ENCODE results near the gene ROMO1.
"Not testable (repeated sequence)": the region's sequence is repeated elsewhere in the genome, so short reads cannot be mapped to it uniquely, and the experiment has no call there.

ROMO1 gene

DNA sequence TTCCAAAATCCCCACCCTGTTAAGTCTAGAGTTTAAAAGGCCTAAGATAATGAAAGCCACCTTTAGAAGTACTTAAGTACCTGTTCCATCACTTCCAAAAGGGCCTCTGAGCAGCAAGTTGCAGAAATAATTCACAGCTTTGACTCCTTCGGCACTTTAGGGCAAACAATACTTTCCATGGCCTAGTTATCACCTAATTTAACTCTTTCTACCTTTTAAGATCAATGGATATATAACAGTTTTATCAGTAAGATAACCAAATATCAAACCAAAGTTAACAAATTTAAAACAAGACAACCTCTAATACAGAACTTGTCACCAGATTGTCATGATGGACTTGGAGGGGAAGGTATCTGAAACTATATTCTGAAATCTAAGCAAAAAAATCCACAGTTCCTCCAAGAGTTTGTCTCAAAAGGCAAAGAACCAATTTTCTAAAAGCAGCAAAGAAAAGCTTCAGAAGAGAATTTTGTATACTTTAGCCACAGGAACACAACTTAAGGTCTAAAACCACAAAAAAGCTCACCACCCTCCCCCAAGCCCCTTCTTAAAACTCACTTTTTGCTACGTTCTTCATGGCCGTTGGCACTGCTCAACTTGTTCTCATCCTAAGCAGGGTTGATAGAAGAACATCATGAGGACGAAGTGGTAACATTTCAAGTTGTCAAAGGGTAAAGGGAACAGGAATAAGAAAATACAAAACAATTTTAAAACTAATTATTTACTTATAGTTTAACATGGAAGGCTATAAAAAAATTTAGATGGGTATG lies 39.4 kb downstream of the ROMO1 start:
- TF ChIP-seq ZNF274 (IDR thresholded peaks at IDR 0.05; ENCODE audit: low read depth, low read length) = no peak
- H3K4me3 ChIP-seq (ENCODE audit: low read length) = peak overlapping the region; percentile 38; the same call in 1 of the 2 replicates

DNA sequence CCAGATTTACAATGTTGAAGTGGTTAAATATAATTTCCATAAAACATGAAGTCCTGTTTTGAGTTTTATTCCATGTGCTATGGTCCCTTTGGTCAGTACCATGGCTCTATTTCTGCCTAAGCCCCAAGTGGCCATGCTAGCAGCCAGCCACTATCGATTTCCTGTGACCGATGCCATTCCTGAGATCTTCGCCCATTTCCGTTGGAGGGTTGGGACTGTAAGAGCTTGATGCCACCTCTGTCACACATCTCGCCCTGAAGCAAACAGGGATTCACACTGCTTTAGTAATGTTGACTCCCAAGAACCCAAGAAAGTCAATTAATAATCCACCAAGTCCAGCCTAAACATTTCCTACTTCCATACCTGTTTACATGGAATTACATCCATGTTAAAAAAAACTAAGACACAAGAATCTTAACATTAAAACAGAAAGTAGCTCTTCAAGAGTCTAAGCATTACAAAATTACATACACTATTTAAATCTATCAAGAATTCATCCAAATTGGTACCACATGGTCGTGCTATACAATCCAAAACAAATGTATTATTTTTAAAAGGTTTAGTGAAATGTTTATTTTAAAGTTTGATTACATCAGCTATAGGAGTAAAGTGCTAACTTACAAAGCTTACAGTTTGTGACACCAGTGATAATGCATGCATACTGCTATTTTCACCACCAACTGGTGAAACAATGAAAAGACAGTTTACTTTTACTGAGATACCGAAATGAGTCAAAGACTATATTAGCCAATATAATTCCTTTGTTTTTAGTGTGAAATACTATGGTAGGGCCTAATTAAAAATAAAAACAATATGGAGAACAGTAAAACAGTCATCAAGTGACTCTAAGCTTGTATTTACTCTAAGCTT lies 40.3 kb downstream of the ROMO1 start:
- peak overlapping the region; percentile 90 for H3K4me3 ChIP-seq (ENCODE audit: low read length)
- TF ChIP-seq ZNF274 (IDR thresholded peaks at IDR 0.05; ENCODE audit: low read depth, low read length) = no peak

DNA sequence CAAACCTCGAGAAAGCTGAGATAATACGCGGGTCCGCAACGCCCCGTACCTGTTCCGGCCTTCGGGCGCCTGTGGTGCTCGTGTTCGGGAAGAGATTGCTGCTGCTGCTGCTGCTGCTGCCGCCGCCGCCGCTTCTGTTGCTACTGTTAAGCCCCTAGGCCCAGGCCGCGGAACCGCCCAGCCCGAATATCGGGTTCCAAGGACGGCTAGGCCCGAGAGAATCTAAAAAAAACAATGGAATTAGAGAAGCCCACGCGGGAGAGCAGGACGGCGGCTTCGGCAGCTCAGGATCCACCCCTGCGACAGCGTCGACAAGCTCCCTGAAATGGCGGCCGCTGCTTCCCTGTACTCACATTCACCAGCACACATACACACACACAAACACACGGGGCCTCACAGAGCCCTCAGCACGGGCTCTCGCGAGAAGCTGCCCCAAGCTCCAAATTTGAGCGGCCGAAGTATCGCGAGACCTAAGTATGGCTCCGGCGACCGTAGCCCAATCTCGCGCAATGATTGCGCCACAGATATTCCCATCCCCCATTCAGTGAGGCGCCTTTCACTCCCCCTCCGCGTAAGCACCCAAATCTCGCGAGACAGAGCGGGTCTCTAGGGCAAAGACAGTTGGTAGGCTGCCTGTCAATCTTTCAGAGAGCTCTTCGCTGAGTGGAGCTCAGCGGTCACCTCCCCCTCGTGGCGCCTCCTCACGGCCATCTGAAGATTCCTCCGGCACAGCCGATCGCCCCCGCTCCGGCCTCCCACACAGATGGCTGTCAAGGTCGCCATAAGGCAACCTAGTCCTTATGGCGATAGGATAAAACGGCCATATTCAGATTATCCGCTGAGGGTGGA lies 42.9 kb downstream of the ROMO1 start, which contains the start of gene RBM39:
TSS of gene RBM39 (minus strand) at position 369 of the 849 bp plus-strand sequence. CDS start 1,386 bp downstream, outside the sequence.
- TF ChIP-seq ZNF274 (IDR thresholded peaks at IDR 0.05; ENCODE audit: low read depth, low read length) = no peak
- H3K4me3 ChIP-seq (ENCODE audit: low read length) = peak within 1 kb of the TSS; percentile 98

DNA sequence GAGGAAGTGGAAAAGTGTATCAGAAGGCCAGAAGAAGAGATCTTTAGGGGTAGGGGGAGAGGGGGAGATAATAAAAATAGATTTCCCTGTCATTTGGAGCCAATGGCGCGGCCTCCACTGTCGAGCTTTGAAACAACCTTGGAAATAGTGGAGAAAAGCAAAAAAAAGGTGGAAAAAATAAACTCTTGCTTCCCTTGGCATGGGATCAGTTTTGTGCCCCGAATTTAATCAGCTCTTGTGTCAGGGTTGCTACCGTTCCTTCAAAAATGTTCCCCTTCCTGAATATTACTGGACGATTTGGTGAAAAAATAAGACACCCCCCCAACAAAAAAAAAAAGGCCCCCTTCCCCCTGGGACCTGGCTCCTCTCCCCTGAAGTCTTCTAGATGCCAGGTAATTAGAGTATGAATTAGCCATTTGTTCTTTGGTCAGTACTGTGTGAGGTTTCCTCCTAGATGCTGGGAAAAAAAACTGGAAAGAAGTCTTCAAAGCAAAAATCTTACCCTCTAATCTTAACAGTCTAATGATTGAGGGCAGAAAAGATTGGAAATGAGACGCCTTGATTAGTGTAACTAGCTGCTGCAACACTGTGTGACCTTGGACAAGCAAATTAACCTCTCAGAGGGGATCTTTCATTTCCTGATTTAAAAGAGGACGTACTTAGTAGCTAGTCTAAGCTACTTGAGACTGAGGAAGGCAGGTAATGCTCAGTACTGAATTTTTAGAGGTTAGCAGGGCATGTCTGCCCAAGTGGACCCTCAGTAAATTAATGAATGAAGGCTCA lies 43.7 kb downstream of the ROMO1 start:
- no peak for TF ChIP-seq ZNF274 (IDR thresholded peaks at IDR 0.05; ENCODE audit: low read depth, low read length)
- H3K4me3 ChIP-seq (ENCODE audit: low read length) = peak overlapping the region; percentile 98

DNA sequence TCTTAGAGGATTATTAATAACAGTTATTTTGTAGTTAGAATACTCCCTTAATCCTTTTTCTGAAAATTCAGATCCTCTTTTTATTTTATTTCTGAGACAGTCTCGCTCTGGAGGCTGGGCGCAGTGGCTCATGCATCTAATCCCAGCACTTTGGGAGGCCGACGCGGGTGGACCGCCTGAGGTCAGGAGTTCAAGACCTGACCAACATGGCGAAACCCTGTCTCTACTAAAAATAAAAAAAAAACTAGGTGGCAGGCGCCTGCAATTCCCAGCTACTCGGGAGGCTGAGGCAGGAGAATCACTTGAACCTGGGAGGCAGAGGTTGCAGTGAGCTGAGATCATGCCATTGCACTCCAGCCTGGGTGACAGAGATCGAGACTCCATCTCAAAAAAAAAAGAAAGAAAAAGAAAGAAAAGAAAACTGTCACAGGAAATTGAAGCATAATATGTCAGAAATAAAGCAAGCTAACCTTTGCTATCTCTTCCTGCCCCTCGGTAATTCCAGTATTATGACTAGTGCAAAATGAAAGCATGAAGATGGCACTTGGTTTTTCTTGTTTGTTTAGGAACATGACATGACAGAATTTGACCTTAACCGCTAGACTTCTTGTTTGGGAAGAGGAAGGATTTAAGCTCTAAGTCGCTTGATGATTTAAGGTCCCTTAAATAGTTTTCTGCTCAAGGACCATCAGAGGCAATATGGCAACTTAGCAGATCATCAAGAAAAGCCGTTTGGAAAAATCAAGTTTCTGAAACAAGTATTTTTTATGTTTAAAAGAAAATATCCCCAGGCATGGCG lies 44.7 kb downstream of the ROMO1 start:
- peak overlapping the region; percentile 98 for H3K4me3 ChIP-seq (ENCODE audit: low read length)
- no peak for TF ChIP-seq ZNF274 (IDR thresholded peaks at IDR 0.05; ENCODE audit: low read depth, low read length)

DNA sequence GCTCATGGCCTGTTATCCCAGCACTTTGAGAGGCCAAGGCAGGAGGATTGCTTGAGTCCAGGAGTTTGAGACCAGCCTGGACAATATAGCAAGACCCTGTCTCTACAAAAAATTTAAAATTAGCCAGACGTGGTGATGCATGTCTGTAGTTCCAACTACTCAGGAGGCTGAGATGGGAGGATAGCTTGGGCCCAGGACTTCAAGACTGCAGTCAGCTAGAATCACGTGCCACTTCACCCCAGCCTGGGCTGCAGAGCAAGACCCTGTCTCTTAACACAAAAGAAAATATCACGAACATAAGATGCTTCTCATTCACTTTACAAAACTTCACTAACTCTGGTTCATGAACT lies 45.3 kb downstream of the ROMO1 start:
- not testable (repeated sequence) for H3K4me3 ChIP-seq (ENCODE audit: low read length)
